IMR-90 (cell line): ENCODE results near the gene ERCC3.

Experiments
- MXI1 ChIP-seq: IDR thresholded peaks from 2 replicates; pipeline ENCODE4 v1.6.1; 2012; ENCODE audit warnings: low read depth, mild to moderate bottlenecking, low read length, moderate library complexity, borderline replicate concordance
- POLR2A ChIP-seq: IDR thresholded peaks from 2 replicates; pipeline ENCODE4 v1.6.1; 2012; ENCODE audit warnings: mild to moderate bottlenecking, low read depth, low read length
- TF ChIP-seq, protein P1 (sequence below): conservative IDR thresholded peaks from 2 replicates; pipeline ENCODE4 v1.5.1; 2012; ENCODE audit warnings: mild to moderate bottlenecking, low read depth, low read length, improper control_type of control experiment

DNA sequence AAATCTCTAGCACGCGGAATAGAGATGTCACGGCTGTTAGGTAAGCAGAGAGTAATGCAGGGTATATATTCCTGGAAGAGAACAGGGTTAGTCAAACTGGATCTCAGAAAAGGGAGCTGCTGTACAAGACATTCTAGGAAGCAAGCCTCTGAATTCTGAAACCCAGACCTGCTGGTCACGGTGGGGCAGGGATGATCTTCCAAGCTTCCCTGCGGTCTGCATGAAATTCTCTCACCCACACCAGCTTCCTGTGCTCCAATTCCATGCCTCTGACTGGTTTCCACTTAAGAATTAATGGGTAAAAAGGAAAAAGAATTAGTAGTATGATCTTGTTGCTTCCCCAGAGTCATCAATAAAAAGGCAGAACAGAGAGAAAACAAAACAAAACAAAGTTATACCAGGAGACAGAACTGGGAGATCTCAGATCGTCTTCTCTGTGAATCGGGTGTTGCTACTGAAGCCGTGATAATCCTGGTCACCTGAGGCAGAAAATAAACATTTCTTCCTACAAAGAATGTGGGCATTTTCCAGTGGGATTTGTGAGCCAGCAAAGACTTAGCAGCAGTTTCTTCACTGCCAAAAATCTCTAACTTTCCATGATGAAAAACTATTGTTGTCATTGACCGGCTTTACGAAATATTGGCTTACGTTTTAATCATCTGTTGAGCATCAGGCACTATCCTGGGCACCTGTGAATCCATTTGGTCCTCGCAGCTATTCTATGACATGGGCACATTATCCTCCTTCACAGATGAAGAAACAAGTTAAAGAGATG, 68.6 kb downstream of the ERCC3 start:
- no peak for TF ChIP-seq POLR2A
- TF ChIP-seq, protein P1, sequence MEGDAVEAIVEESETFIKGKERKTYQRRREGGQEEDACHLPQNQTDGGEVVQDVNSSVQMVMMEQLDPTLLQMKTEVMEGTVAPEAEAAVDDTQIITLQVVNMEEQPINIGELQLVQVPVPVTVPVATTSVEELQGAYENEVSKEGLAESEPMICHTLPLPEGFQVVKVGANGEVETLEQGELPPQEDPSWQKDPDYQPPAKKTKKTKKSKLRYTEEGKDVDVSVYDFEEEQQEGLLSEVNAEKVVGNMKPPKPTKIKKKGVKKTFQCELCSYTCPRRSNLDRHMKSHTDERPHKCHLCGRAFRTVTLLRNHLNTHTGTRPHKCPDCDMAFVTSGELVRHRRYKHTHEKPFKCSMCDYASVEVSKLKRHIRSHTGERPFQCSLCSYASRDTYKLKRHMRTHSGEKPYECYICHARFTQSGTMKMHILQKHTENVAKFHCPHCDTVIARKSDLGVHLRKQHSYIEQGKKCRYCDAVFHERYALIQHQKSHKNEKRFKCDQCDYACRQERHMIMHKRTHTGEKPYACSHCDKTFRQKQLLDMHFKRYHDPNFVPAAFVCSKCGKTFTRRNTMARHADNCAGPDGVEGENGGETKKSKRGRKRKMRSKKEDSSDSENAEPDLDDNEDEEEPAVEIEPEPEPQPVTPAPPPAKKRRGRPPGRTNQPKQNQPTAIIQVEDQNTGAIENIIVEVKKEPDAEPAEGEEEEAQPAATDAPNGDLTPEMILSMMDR: no peak
- TF ChIP-seq MXI1: no peak
